HFFc6 (cell line): Measurements from ENCODE around the gene LDLRAD4. TPM values are rescaled to one million over a fixed set of nuclear protein-coding genes. Genes with fewer than 3 reads are reported as not detected.

Experiments
- DNase-seq: peaks from one replicate; pipeline ENCODE4 v3.0.0-alpha.2; 2018
- H3K27ac Mint-ChIP-seq: 2 replicates; pipeline ENCODE4 v1.8.0; 2020; ENCODE audit warnings: mild to moderate bottlenecking, mixed read lengths
- H3K27me3 Mint-ChIP-seq: 2 replicates; pipeline ENCODE4 v1.8.0; 2021; ENCODE audit warnings: mild to moderate bottlenecking, moderate library complexity, mixed read lengths; ENCODE audit not compliant: insufficient read depth
- H3K36me3 Mint-ChIP-seq: 2 replicates; pipeline ENCODE4 v1.8.0; 2021; ENCODE audit warnings: low read depth, mixed read lengths
- H3K4me1 Mint-ChIP-seq: 2 replicates; pipeline ENCODE4 v1.8.0; 2020; ENCODE audit warnings: low read depth, mixed read lengths
- H3K4me3 Mint-ChIP-seq: 2 replicates; pipeline ENCODE4 v1.8.0; 2020; ENCODE audit warnings: mild to moderate bottlenecking, moderate library complexity, mixed read lengths
- H3K9me3 Mint-ChIP-seq: 2 replicates; pipeline ENCODE4 v1.8.0; 2020; ENCODE audit warnings: mild to moderate bottlenecking, mixed read lengths
- CTCF ChIP-seq: fragments of 200-600 bp; sonication (generic); IDR thresholded peaks from 2 replicates; pipeline ENCODE4 v1.5.0; 2021; ENCODE audit warnings: antibody characterized with exemption, mild to moderate bottlenecking
- total RNA-seq, 6 experiments: library from RNA; stranded (reverse); fragmentation: NEBNext Ultra II Directional; extraction: Animal tissue kit (Norgen Biotek cat#: 25700); gene quantifications; 2 replicates in 1 of 6; 3 replicates in 5 of 6; pipeline ENCODE4 v1.2.3, GENCODE V29; 2021

The LDLRAD4 gene
- total RNA-seq, 6 experiments from 2014 or later: not detected

DNA sequence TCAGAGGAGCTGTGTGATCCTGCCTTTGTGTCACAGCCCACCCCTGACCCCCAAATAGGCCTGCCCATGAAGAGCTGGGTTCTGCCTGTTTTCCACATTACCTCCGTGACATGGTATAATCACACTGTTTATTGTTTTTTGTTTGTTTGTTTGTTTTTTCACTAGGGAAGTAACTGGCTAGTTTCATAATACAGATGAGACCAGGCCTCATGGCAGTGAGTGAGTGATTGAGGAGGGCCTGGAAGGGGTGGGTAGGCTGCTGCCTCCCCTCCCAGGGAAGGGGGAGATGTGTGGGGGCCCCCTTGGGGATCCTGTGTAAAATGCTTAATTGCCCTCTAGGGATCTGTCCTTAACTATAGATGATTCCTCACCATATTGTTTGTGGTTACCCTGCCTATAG, 190.5 kb downstream of the LDLRAD4 start:
- no peak for DNase-seq
- Mint-ChIP-seq H3K4me1 (no peaks in the 10 kb centered on the region), H3K27ac (no peak overlapping the region), H3K4me3 (no peak overlapping the region), H3K9me3 (peaks cover 28% of the 10 kb centered on the region), H3K36me3 (no peaks in the 10 kb centered on the region; the same call in 1 of the 2 replicates), H3K27me3 (peaks cover 4% of the 10 kb centered on the region)
- TF ChIP-seq CTCF: no peak

- Mint-ChIP-seq H3K9me3 (peaks cover 28% of the 10 kb centered on the region), H3K4me1 (no peaks in the 10 kb centered on the region), H3K4me3 (no peak overlapping the region)
Observed at GRCh38 chr18:13409997-13410396, 191.4 kb downstream of the LDLRAD4 start.

GRCh38 chr18:13410471-13410870, 191.9 kb downstream of the LDLRAD4 start:
- Mint-ChIP-seq H3K36me3 (no peaks in the 10 kb centered on the region), H3K9me3 (peaks cover 28% of the 10 kb centered on the region), H3K4me1 (no peaks in the 10 kb centered on the region), H3K4me3 (no peak overlapping the region), H3K27me3 (peaks cover 3% of the 10 kb centered on the region; the same call in 1 of the 2 replicates), H3K27ac (no peak overlapping the region)
- DNase-seq: no peak
- no peak for TF ChIP-seq CTCF

More at GRCh38 chr18:13409997-13410396, 191.4 kb downstream of the LDLRAD4 start:
- DNase-seq: no peak
- Mint-ChIP-seq H3K27ac (no peak overlapping the region), H3K27me3 (peaks cover 3% of the 10 kb centered on the region; the same call in 1 of the 2 replicates), H3K36me3 (no peaks in the 10 kb centered on the region)
- no peak for TF ChIP-seq CTCF

- Mint-ChIP-seq H3K36me3 (no peaks in the 10 kb centered on the region), H3K4me1 (no peaks in the 10 kb centered on the region), H3K27me3 (no peaks in the 10 kb centered on the region; the same call in 1 of the 2 replicates), H3K9me3 (peaks cover 23% of the 10 kb centered on the region), H3K4me3 (no peak overlapping the region), H3K27ac (no peak overlapping the region)
- TF ChIP-seq CTCF: no peak
- DNase-seq: no peak
Observed at GRCh38 chr18:13412017-13412416, 193.5 kb downstream of the LDLRAD4 start.

DNA sequence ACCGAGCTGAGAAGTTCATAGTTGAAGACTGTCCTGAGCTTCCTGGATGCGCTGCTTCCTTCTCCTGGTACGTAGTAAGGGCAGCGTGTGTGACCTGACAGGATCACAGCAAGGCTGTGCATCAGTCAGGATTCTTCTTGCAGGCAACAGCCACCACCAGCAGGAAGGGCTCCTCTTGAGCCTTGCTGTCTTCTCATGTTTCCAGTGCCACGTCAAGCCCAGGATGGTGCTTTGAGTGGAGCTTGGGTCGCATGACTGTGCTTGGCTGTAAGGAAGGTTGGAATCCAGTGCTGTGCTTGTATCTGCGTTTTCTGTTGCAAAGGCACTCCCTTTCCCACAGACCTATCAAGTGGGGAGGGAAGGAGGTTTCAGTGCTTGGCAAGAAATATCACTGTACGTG, 194.3 kb downstream of the LDLRAD4 start:
- no peak overlapping the region for H3K27ac Mint-ChIP-seq
- no peaks in the 10 kb centered on the region for H3K4me1 Mint-ChIP-seq
- H3K27me3 Mint-ChIP-seq: no peaks in the 10 kb centered on the region; the same call in 1 of the 2 replicates
- peaks cover 23% of the 10 kb centered on the region for H3K9me3 Mint-ChIP-seq
- no peak for DNase-seq
- no peaks in the 10 kb centered on the region for H3K36me3 Mint-ChIP-seq
- no peak for TF ChIP-seq CTCF
- H3K4me3 Mint-ChIP-seq: no peak overlapping the region

GRCh38 chr18:13414102-13414501, 195.5 kb downstream of the LDLRAD4 start:
- Mint-ChIP-seq H3K27me3 (no peaks in the 10 kb centered on the region; the same call in 1 of the 2 replicates), H3K27ac (no peak overlapping the region), H3K36me3 (no peaks in the 10 kb centered on the region), H3K4me1 (no peaks in the 10 kb centered on the region), H3K9me3 (peaks cover 20% of the 10 kb centered on the region), H3K4me3 (no peak overlapping the region)
- no peak for DNase-seq
- TF ChIP-seq CTCF: no peak
